H9 (cell line): ENCODE measurements around the gene ELOVL6. TPM values are rescaled to one million over a fixed set of nuclear protein-coding genes. Genes with fewer than 3 reads are reported as not detected.
"Not testable (repeated sequence)": the region's sequence is repeated elsewhere in the genome, so short reads cannot be mapped to it uniquely, and the experiment has no call there.

Experiments
- DNase-seq: peaks from one replicate; pipeline ENCODE4 v3.0.0-alpha.2; 2017
- H2AFZ ChIP-seq: one replicate; pipeline ENCODE4 v1.6.1; 2013; ENCODE audit warnings: mild to moderate bottlenecking, low read length, control low read depth, moderate library complexity
- H2AK5ac ChIP-seq: 2 replicates; pipeline ENCODE4 v1.6.1; 2013; ENCODE audit warnings: low read length, control low read depth, mixed read lengths; ENCODE audit not compliant: insufficient read length
- H2BK120ac ChIP-seq: one replicate; pipeline ENCODE4 v1.6.1; 2013; ENCODE audit warnings: low read depth, mild to moderate bottlenecking, low read length, control low read depth, inconsistent platforms; ENCODE audit not compliant: poor library complexity, severe bottlenecking
- H2BK12ac ChIP-seq: 2 replicates; pipeline ENCODE4 v1.6.1; 2013; ENCODE audit warnings: low read length, control low read depth, mixed read lengths, low read depth; ENCODE audit not compliant: insufficient read length
- H2BK15ac ChIP-seq: 2 replicates; pipeline ENCODE4 v1.6.1; 2013; ENCODE audit warnings: low read depth, low read length, control low read depth
- H2BK20ac ChIP-seq: one replicate; pipeline ENCODE4 v1.6.1; 2013; ENCODE audit warnings: low read depth, mild to moderate bottlenecking, low read length, control low read depth, inconsistent platforms; ENCODE audit not compliant: poor library complexity, severe bottlenecking
- H2BK5ac ChIP-seq: 2 replicates; pipeline ENCODE4 v1.6.1; 2013; ENCODE audit warnings: low read length, control low read depth, mixed read lengths; ENCODE audit not compliant: insufficient read length
- H3K14ac ChIP-seq: 2 replicates; pipeline ENCODE4 v1.6.1; 2013; ENCODE audit warnings: low read length, control low read depth; ENCODE audit not compliant: insufficient read depth
- H3K18ac ChIP-seq: 2 replicates; pipeline ENCODE4 v1.6.1; 2013; ENCODE audit warnings: low read depth, mild to moderate bottlenecking, mixed read lengths, low read length, control low read depth; ENCODE audit not compliant: insufficient read length
- H3K23ac ChIP-seq: 2 replicates; pipeline ENCODE4 v1.6.1; 2013; ENCODE audit warnings: low read length, control low read depth, mixed read lengths, low read depth; ENCODE audit not compliant: insufficient read length
- H3K23me2 ChIP-seq: 2 replicates; pipeline ENCODE4 v1.6.1; 2013; ENCODE audit warnings: low read depth, mild to moderate bottlenecking, mixed read lengths, low read length, control low read depth; ENCODE audit not compliant: insufficient read length, poor library complexity, severe bottlenecking
- H3K27ac ChIP-seq: 2 replicates; pipeline ENCODE4 v1.5.1; 2013; ENCODE audit warnings: low read length, control low read depth, mixed read lengths, low read depth; ENCODE audit not compliant: insufficient read length
- H3K27me3 ChIP-seq: 2 replicates; pipeline ENCODE4 v1.6.1; 2013; ENCODE audit warnings: low read length, control low read depth, inconsistent platforms; ENCODE audit not compliant: insufficient read depth
- H3K4ac ChIP-seq: 2 replicates; pipeline ENCODE4 v1.6.1; 2013; ENCODE audit warnings: low read depth, mild to moderate bottlenecking, control low read depth, inconsistent platforms, low read length, moderate library complexity
- H3K4me1 ChIP-seq: 2 replicates; pipeline ENCODE4 v1.6.1; 2013; ENCODE audit warnings: low read length, control low read depth, inconsistent platforms; ENCODE audit not compliant: insufficient read depth
- H3K4me2 ChIP-seq: 2 replicates; pipeline ENCODE4 v1.6.1; 2013; ENCODE audit warnings: low read length, control low read depth, mixed read lengths; ENCODE audit not compliant: insufficient read length, insufficient read depth
- H3K56ac ChIP-seq: 2 replicates; pipeline ENCODE4 v1.6.1; 2013; ENCODE audit warnings: low read depth, mild to moderate bottlenecking, mixed read lengths, low read length, control low read depth; ENCODE audit not compliant: insufficient read length
- H3K79me1 ChIP-seq: 2 replicates; pipeline ENCODE4 v1.6.1; 2013; ENCODE audit warnings: low read depth, mild to moderate bottlenecking, moderate library complexity, low read length, control low read depth, inconsistent platforms; ENCODE audit not compliant: insufficient read depth, poor library complexity, severe bottlenecking
- H3K79me2 ChIP-seq: 2 replicates; pipeline ENCODE4 v1.6.1; 2013; ENCODE audit warnings: low read length, control low read depth, inconsistent platforms; ENCODE audit not compliant: insufficient read depth
- H3K9ac ChIP-seq: 2 replicates; pipeline ENCODE4 v1.6.1; 2013; ENCODE audit warnings: low read length, control low read depth, mixed read lengths; ENCODE audit not compliant: insufficient read length; ENCODE audit errors: extremely low read depth
- H3K9me3 ChIP-seq: one replicate; pipeline ENCODE4 v1.6.1; 2013; ENCODE audit warnings: low read depth, low read length, inconsistent platforms; ENCODE audit not compliant: control insufficient read depth
- H3T11ph ChIP-seq: one replicate; pipeline ENCODE4 v1.6.1; 2013; ENCODE audit warnings: mild to moderate bottlenecking, low read length, control low read depth, inconsistent platforms
- H4K20me1 ChIP-seq: one replicate; pipeline ENCODE4 v1.6.1; 2013; ENCODE audit not compliant: control insufficient read depth, insufficient read length, insufficient read depth
- H4K5ac ChIP-seq: 2 replicates; pipeline ENCODE4 v1.6.1; 2013; ENCODE audit warnings: low read depth, mild to moderate bottlenecking, mixed read lengths, low read length, control low read depth; ENCODE audit not compliant: insufficient read length
- H4K8ac ChIP-seq: replicated peaks from 2 replicates; pipeline ENCODE4 v1.6.1; 2013; ENCODE audit warnings: low read length, control low read depth, mixed read lengths, low read depth; ENCODE audit not compliant: insufficient read length
- H4K91ac ChIP-seq: 2 replicates; pipeline ENCODE4 v1.6.1; 2013; ENCODE audit warnings: low read depth, mild to moderate bottlenecking, moderate library complexity, mixed read lengths, low read length, control low read depth; ENCODE audit not compliant: insufficient read length
- H3K27ac Mint-ChIP-seq, 3 experiments: 2 replicates in 2 of 3; 3 replicates in 1 of 3; pipeline ENCODE4 v1.8.0; 2020 to 2021; ENCODE audit warnings: mixed read lengths in 3 of 3, mild to moderate bottlenecking in 1 of 3, moderate library complexity in 1 of 3
- H3K27me3 Mint-ChIP-seq: 2 replicates; pipeline ENCODE4 v1.8.0; 2021; ENCODE audit warnings: low read depth, mild to moderate bottlenecking, moderate library complexity, mixed read lengths
- H3K36me3 Mint-ChIP-seq, 3 experiments: 2 replicates in 2 of 3; 3 replicates in 1 of 3; pipeline ENCODE4 v1.8.0; 2020 to 2021; ENCODE audit warnings: low read depth in 3 of 3, mixed read lengths in 3 of 3; ENCODE audit not compliant: insufficient read depth in 1 of 3
- H3K4me1 Mint-ChIP-seq, 2 experiments: 2 replicates each; pipeline ENCODE4 v1.8.0; 2020; ENCODE audit warnings: mixed read lengths in 2 of 2
- H3K4me3 Mint-ChIP-seq, 2 experiments: 2 replicates in 1 of 2; 3 replicates in 1 of 2; pipeline ENCODE4 v1.8.0; 2020 to 2021; ENCODE audit warnings: mild to moderate bottlenecking in 2 of 2, mixed read lengths in 2 of 2, moderate library complexity in 1 of 2
- H3K9me3 Mint-ChIP-seq, 2 experiments: 2 replicates in 1 of 2; 3 replicates in 1 of 2; pipeline ENCODE4 v1.8.0; 2020; ENCODE audit warnings: mild to moderate bottlenecking in 2 of 2, mixed read lengths in 2 of 2, moderate library complexity in 1 of 2
- WGBS: extraction: QIAGEN DNeasy Blood & Tissue Kit; methylation state at CpG from one replicate; pipeline ENCODE4 v1.1.7; 2013; ENCODE audit warnings: missing lambda C conversion rate, low lambda C conversion rate, mixed read lengths; ENCODE audit not compliant: insufficient read length; ENCODE audit errors: extremely low coverage; 5-methylcytosine and 5-hydroxymethylcytosine counted together
- total RNA-seq: library from RNA; stranded (reverse); gene quantifications from 2 replicates; pipeline ENCODE4 v1.2.1, GENCODE V29; 2021

The ELOVL6 gene
- total RNA-seq, 1 experiment from 2014 or later = 64.6 TPM

- H3K4me1 Mint-ChIP-seq, H3K18ac ChIP-seq, H3K27me3 Mint-ChIP-seq, H4K5ac ChIP-seq, H3K9me3 ChIP-seq, H2BK5ac ChIP-seq, H3K56ac ChIP-seq, H3K79me2 ChIP-seq, H4K8ac ChIP-seq, H2AFZ ChIP-seq, H4K20me1 ChIP-seq, H2BK20ac ChIP-seq, H3K9ac ChIP-seq, DNase-seq, H3K4ac ChIP-seq, H3K23me2 ChIP-seq, H2AK5ac ChIP-seq, H2BK12ac ChIP-seq, H3T11ph ChIP-seq, H3K27me3 ChIP-seq, H3K4me2 ChIP-seq, H3K27ac Mint-ChIP-seq, H3K27ac ChIP-seq, H3K4me3 Mint-ChIP-seq, H3K4me1 ChIP-seq, H2BK15ac ChIP-seq, H3K23ac ChIP-seq, H4K91ac ChIP-seq, H3K14ac ChIP-seq, H2BK120ac ChIP-seq, H3K79me1 ChIP-seq: not testable (repeated sequence)
- H3K36me3 Mint-ChIP-seq = peaks cover 6 to 20% (median 10%) of the 10 kb centered on the region in 3 experiments
- peaks cover 20 to 21% of the 10 kb centered on the region in 2 experiments for H3K9me3 Mint-ChIP-seq
- no CpG with 5 or more reads among the region's 4 CpGs for WGBS
These were observed 18.8 kb upstream of the ELOVL6 start for GRCh38 chr4:110217181-110217580.
